Hindlimb muscle (tissue), 1 donor: Measurements from ENCODE around the gene FOSL2. TPM values are rescaled to one million over a fixed set of nuclear protein-coding genes. Genes with fewer than 3 reads are reported as not detected.

Experiments
- DNase-seq: peaks from one replicate; pipeline ENCODE4 v3.0.0-alpha.2; 2013
- polyA plus RNA-seq: library from polyadenylated mRNA; unstranded; fragments of 120-200 nt; gene quantifications from one replicate; pipeline ENCODE4 v1.2.1, GENCODE V29; 2013; ENCODE audit not compliant: insufficient read length

FOSL2 gene
- polyA plus RNA-seq = 22.0 TPM

DNA sequence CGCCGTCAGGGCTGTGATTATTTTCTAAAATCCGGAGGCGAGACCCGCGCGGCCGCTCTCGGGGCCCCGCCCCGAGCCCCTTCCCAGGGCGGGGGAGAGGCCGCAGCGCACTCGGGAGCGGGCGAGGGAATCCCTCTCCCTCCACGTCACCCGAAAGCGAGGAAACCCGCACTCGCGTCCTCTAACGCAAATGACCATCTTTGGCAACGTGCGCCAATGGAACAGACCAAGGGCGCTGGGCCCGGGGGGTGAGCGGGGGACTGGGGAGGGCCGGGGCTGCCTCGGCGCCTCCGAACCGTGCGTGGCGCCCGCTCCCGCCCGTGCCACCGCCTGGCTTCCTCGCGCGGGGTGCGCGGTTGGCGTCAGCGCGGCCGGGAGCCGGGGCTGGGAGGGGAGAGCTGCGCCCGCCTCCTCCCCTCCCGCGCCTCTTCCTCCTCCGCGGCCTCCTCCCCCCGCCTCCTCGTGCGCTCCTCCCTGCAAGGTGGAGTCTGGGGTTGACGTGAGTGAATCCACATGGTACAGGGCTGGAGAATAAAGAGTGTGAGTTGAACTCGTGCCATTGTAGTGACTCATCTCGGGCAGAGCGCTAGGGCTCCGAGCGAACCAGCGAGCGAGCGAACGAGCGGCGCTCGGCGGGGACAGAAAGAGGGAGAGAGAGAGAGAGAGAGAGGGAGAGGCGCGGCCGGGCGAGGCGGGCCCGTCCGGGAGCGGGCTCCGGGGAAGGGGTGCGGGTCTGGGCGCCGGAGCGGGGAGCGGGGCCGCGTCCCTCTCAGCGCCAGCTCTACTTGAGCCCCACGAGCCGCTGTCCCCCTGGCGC, at the start of gene FOSL2:
Gene FOSL2 (plus strand): TSS at position 562 of the 817 bp plus-strand sequence. CDS start 863 bp downstream, outside the sequence.
- DNase-seq = peak; percentile 98

DNA sequence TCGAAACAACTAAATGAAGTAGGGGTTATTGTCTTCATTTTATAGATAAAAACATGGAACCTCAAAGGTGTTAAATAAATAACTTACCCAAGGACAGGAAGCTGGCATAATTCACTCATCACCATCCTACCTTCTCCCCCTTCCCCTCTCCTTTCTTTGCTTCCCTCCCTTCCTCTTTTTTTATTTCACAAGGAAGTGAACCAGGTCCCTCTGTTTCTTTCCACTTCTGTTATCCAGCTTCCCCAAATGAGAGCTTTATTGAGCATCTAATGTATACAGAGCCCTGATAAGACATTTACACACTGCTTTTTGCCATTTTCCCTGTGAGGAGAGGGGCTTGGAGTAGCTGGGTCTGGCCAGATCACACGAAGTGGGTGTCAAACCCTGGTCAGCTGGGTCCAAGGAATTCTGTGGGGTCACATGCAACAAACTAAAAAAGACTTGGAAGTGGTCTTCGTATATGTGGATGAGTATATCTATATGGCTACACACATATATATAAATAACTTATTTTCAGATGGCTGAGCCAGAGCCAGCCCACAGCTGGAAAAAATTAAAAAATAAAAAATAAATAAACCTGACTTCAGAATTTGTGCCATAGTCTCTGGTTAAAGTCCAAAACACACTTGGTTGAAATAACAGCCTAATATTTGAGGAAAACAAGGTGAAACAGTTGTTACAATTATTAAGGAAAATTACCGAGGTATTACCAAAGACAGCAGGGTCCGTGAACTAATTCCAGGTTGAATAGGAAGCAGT, 49.3 kb upstream of the FOSL2 start:
- no peak for DNase-seq

DNA sequence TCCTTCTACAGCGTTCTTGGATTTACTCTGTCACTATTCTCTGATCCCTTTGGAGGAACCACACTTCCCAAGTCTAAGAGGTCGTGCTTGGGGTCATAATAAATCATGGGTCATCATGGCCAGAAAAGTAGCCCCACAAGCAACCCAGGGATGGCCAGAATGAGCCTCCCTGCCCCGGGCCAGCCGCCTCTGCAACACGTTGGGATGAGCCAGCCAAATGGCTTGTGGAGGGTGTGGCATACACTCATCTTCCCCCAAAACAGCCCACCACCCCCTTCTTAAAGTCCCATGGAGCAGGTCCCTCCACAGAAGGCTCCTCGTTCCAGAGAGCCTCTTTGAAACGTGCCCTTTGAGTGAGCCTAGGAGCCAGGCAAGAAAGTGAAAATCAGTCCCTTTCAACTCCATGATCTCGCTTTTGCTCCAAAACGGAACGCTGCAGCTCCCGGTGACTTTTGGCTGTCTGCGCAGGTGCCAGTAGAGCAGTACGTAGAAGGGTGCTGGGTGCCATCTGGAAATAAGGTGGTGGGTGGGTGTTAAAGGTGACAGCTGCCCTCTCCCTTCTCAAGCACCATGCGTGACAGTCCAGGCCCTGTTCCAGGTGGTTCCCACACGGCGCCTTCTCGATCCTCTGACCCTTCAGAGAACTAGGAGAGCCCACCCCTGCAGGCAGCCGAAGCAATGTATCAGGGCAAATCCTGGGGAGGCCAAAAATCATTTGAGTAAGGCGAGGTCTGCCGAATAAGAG, 48.5 kb upstream of the FOSL2 start:
- DNase-seq = no peak

DNA sequence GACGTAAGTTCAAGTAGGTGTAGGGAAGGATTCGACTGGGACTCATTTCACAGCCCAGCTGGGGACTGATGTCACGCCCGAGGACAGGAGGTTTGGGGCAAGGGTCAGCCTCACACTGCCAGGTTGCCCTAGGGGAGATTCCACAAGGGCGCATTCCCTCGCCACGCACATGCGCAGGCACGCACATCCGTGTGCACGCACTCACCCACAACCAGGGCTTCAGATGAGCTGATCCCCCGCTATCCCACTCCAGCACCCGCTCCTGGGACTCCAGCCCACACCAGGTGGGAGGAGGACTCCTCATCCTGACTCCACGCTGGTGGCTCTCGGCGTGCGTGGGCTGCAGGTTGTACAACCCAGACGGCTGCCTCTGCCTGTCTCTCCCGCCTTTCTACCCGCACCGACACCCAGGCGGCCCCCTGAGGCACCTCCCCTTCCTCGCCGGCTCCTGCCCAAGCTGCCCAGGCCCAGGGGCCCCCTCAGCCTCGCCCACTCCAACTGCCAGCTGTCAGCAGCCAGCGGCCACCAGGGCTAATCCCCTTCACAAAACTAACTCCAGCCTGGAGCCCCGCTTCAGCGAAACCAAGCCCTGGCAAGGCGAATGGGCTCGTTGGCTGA, 47.8 kb upstream of the FOSL2 start:
- DNase-seq = no peak

DNA sequence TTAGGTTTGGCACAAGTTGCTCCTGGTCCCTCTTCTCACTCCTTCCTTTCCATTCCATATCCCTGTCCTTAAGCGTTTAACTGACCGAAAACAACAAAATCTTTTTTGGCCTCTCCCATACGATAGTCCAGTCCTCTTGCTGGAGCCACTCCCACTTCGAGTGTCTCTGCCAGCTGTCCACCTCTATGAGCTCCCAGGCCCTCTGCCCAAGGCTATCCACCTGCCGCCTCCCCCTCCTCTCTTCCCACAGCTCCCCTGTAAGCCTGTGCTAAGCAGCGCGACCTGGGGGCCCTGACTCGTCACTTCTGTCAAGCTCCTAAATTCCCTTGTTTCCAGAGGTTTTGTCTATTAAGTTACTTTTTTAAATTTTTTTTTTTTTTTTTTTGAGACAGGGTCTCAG, 47.0 kb upstream of the FOSL2 start:
- DNase-seq = no peak

DNA sequence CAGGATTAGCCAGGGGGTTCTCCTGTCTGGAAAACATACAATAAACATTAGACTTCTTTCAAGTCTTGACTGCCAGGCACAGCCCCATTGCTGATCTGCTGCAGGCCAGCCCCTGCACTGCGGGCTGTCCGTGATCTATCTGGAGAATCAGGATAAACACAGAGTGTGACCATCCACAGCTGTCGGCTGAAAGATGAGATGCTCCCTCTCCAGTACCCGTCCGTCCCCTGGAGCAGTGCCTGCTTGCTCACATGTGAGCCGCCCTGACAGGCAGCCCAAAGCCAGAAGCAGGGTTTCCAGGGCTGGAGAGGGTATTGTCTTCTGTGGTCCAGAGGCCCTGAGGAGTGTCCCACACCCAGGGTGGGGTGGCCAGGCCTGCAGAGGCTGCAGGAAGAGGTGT, 46.1 kb upstream of the FOSL2 start:
- DNase-seq = peak; percentile 61

DNA sequence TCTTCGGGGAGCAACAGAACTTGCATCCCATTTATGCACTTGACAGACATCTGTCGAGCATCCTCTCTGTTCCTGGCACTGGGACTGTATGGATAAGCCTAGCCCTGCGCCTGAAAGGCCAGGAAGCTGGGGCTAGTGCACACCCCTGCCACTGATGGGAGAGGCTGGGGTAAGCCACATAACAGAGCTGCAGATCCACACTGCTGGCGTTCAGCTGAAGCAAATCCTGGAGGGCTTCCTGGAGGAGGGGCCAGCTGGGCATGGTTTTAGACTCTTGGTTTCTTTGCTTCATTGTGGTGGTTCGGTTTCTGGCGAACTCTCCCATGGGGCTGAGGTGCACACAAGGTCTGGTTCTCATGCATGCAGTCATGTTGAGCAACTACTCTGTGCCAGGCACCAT, 45.5 kb upstream of the FOSL2 start:
- DNase-seq = no peak

DNA sequence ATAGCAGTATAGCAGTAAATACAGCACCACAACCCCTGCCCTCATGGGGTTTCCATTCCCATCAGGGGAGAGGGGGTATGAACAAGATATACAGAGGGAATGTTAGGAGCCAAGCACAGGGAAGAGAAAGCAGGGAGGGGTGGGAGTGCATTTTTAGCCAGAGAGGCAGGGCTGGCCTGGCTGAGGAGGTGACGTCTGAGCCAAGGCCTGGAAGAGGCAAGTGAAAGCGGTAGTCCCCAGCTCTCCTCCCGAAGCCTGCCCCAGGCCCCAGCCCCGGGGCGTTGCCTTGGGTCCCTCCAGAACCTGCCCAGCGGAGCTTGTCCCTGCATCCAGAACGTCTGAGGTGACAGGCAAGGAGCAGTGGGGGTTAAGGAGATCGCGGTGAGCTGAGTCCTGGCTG, 45.1 kb upstream of the FOSL2 start:
- no peak for DNase-seq

DNA sequence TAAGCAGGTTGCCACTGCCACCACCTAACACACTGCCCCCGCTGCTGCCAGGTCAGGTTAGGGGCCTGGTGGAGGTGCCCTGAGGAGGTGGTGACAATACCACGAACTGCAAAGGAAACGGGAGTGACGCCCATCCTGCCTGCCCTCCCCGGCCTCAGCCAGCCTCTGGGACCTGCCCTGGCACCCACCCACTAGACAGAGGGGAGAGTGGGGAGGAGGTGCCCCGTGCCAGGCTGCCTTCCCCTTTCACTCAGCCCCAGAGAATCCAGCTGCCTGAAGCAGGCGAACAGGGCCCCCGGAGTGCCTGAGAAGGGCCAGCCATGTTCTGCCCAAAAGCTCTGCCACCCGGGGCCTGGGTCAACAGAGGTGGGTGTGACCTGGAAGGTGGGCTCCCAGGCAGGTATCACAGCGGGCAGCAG, 44.5 kb upstream of the FOSL2 start:
- DNase-seq = no peak

DNA sequence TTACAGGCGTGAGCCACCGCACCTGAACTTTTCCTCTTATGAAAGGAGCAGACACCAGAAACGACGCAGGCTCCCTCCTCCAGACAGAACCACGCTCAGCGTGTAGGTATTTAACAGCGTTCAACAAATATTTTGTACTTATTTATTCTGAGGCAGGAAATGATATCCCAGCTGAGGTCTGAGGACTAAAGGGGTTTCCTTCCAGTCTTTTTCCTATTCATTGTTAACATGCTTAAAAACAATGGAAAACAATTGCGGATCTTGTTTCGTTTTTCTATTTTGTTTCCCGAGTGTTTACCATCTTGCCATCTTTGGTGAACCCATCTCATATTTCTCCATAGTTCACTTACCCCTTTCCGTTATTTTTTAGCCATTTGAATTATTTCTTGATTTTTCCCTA, 43.7 kb upstream of the FOSL2 start:
- no peak for DNase-seq

DNA sequence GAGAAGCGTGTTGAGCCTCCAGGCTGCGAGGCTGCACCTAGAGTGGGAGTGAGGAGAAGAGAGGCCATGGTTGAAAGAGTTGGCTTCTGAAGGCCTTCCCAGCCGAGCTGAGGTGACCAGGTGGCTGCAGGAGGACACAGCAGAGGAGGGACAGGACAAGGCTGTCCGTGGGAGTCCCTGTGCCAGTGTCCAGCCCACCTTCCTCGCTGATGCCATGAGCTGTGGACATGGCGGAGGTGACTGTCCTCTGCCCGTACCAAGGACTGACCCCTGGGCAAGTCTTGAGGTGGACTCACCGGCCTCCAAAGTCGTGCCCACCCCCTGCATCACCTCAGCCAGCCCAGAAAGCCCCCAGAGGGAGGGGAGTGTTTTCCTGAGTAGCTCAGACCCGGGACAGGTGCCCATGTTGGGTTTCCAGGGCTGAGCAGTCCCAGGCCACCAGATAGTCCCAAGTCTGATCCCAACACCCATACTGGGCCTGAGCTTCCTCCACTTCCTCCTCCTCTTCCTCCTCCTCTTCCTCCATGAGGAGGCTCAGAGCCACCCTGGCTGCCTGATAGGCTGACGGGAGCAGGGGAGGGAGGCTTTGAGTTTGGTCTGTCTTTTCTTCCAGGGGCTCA, 43.0 kb upstream of the FOSL2 start:
- DNase-seq = no peak

DNA sequence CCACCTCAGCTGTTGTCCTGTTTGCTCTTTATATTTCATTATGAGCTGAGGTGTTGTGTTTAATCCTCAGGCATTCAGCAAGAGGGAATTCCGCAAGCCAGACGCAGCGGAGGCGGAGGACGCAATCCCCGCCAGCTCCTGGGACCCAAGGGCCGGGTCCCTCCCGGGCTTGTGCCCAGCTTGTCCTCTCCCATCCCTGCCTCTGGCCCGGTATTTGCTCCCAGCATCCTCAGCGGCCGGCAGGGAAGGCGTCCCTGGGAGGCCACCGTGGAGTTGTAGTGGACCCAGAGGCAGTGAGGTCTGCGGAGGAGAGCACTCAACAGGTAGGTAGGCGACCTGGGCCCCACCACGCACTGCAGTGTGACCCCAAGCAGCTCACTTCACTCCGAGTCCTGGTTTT, 42.5 kb upstream of the FOSL2 start:
- DNase-seq = no peak

DNA sequence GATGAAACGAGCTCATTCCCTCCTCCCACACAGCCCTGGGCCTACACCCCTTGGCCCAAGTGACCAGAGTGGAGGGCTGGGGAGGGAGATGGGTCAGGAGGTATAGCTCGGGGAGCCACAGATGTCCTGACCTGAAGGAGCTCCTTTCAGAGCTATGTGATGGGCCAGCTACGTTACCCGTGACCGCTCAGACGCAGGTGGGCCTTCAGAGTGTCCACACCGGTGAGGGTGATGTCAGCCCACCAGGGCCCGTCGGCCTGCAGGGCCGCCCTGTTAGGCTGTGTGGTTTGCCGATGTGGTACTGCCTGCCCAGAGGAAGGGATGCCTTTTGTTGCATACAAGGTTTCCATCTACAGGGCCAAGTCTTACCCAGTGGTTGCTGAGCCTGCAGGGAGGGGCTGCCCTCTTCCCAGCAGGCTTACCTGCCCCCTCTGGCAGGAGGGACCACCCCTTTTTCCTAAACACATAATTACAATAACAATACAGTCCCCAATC, 41.8 kb upstream of the FOSL2 start:
- no peak for DNase-seq

DNA sequence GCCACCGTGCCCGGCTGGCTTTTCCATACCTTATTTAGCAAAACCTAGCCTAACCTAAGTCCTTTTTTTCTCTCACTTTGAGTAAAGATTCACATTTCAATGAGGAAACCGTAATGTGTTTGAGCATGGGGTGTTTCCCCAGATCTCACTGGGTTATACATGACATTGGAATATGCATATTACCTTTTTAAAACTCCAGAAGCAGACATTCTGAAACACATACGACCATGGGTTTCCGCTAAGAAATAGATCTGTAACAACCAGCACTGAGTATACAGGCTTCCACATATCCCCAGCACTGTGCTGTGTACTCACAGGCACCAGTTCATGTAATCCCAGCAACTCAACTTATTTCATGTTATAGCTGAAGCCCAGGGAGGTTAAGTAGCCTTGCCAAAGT, 41.0 kb upstream of the FOSL2 start:
- no peak for DNase-seq

DNA sequence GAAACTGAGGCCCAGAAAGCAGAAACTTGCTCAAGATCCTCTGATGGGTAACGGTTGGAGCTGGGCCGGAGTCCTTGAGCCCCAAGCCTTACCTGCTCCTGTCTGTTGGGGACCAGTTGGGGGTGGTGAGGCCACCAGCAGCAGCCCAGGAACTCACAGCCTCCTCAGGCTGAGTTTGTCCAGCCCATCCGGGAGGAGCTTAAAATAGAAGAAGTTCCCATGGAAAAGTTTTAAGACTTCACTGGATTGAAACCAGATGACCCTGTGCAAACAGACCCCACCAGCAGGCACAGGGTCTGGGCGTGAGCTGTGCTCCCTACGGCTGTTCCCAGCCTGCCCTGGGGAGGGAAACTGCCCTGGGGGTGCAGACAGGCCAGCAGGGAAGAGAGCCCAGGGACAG, 40.6 kb upstream of the FOSL2 start:
- DNase-seq = no peak

DNA sequence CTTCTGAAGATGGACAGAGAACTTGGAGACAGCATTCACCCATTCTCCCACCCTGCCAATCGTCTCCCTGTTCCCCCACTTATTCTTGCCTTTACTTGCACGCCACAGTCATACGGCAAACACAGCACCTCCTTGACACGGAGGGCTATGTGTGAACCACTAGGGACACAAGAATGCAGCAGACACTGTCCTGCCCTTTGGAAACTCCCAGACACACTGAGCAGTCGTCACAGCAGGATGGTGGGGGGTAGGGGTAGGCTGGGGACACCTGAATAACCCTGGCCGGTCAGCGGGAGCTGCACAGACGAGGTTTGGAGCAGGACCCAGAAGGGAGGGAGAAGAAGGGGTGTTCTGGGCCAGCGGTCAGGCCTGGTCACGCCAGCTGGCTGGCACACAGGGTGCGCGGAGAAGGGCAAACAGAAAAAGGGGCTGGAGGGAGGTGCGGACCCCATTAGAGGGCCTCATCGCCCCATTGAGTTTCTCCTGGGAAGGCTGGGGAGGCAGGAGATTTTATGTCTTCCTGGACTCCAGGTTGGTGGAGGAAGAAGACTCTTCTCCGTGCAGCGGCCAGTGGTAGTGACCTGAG, 40.0 kb upstream of the FOSL2 start:
- no peak for DNase-seq

DNA sequence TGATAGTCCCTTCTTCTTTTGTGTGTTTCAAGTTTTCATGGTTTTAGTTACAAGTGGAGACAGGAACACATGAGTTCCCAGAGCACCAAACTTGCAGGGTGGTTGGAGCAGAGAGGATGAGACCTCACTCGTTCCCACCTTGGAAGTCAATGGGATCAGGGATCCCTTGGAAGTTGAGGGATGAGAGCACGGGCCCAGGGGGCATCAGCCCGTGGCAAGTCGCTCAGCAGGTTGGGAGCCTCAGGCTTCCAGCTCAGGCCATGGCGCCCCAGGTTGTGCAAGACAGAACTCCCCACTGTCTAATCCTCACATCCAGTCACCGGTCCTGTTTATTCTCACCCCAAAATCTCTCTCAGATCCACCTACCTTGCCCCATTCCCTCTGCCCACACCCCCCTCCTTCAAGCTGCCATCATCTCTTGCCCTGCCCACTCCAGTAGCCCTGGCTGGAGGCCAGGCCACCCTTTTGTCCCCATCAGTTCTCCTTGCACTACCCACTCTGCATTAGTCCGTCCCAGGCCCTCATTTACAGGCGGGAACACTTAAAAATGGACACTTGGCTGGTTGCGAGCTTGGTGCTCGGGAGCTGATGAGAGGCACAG, 37.6 kb upstream of the FOSL2 start:
- DNase-seq = no peak

DNA sequence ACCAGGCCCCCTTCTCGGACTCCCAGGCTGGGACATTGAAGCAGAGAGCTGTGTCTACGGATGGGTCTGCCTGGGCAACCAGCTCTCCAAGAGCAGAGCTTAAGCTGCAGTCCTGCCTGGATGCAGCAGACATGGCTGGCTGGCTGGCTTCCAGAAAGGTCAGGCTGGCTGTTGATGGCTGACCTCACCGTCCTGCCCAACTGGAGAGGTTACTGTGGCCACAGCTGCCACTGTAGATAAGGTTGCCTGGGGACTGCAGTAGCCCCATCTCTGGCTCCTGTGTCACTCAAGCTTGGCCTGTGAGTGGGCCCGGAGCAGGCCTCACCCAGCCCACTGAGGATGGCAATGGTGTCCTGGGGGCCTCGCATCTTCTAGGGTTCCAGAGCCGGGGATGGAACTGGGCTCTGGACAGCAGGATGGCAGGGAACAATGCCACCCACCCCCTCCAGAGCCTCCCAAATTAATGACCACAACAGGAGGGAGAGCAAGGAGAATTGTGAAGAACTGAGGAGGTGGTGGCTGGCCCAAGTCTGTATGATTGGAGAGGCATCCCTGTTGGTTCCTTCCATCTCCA, 37.0 kb upstream of the FOSL2 start:
- no peak for DNase-seq

DNA sequence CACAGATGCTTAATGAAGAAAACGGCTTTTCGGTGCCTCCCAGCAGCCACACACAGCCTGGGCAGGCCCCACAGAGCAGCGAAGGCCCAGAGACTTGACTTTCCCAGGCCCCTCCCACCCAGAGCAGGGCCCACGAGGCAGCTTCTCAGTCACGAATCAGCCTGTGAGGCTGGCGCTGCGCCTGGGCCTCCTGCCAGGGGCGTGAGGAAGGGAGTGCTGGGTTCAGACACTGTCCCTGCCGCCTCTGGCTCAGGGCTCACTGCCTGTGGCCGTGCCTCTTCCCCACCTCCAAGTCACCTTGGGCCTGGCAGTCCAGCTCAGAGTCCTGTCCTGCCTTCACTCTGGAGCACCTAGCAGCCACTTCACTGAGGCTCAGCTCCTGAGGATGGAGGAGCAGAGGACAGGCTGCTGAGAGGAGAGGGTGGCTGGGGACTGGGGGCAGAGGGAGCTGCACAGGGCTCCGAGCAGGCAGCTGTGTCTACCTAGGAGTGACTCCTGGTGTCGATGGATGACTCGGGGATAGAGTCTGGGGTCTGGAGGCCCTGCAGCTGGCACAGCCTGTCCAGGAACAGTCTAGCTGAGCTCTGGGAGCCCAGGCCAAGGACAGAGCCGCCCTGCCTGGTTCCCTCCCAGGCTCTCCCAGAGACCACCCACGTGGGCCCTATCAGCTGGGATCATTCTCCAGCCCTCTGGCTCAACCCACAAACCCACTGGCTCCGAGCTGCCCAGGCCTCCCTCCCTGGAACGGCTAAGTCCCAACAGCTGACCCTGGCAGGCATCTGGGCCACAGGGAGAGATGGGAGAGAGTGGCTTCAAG, 36.4 kb upstream of the FOSL2 start:
- DNase-seq = peak; percentile 85

DNA sequence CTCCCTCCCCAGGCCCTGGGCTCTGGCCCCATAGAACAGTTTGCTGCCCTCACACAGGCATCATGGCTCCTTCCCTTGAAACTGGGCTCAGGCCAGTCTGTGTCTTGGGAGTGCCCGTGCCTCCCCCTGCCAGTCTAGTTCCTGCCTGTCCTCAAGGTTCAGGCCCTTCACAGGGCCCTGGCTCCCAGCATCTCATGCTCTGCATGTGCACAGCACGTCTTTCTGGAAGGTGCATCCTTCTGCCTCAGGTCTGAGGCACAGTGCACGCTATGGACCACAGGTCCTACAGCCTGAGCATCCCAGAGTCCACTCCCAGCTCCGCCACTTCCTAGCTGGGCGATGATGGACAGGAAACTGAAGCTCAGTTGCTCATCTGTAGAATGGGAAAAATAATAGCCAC, 35.6 kb upstream of the FOSL2 start:
- no peak for DNase-seq
